ENCODE measurements around the gene MAN2A2. TPM values are rescaled to one million over a fixed set of nuclear protein-coding genes. Genes with fewer than 3 reads are reported as not detected.

Gene MAN2A2
- total and polyA plus RNA-seq, 9 of the 15 experiments (the other 6 are each of a cell fraction or from before 2014, with no cell fraction given) = 7.3 to 151 (median 43.4) TPM

DNA sequence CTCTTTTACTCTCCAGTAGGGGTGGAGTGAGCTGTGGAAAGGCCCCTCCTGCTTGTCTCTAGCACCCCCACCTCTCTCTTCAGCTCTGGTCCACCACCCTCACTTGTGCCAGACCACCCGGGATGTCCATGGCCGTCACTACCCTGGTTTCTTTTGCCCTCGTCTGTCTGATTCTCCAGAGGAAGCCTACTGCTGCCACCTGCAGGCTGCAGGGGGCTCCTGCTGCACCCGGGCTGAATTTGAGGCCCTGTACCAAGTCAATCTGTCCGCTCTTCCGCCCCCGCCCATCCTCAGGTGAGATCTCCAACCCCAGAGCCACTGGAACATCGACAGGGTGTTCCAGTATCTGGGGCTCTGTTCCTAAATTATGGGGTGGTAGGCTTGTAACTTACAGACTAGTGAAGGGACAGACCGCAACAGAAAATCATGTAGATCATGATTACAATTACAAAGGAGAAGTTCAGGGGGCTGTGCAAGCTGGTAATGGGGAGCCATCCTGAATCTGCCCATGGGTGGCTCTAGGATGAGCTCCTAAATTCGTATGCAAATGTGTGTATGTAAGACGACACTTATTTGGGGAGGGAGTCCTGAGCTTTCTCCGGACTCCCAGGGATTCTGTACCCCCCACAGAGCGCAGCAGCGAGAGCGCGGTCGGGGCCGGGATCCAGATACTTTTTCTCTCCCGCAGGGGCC lies 31.3 kb downstream of the MAN2A2 start (continued):
- TF ChIP-seq, protein P1, sequence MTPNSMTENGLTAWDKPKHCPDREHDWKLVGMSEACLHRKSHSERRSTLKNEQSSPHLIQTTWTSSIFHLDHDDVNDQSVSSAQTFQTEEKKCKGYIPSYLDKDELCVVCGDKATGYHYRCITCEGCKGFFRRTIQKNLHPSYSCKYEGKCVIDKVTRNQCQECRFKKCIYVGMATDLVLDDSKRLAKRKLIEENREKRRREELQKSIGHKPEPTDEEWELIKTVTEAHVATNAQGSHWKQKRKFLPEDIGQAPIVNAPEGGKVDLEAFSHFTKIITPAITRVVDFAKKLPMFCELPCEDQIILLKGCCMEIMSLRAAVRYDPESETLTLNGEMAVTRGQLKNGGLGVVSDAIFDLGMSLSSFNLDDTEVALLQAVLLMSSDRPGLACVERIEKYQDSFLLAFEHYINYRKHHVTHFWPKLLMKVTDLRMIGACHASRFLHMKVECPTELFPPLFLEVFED (CRISPR knock-in tag; conservative IDR thresholded peaks at IDR 0.05) = no peak
- TF ChIP-seq CC2D1A (IDR thresholded peaks at IDR 0.05) (0 out of 2 replicates have a peak, but pooled peaks have one; percentile 46), ZNF717 (CRISPR knock-in tag; IDR thresholded peaks at IDR 0.05) (no peak), SMARCA4 (IDR thresholded peaks at IDR 0.05) (0 out of 2 replicates have a peak, but pooled peaks have one; percentile 9), JUND (IDR thresholded peaks at IDR 0.05; ENCODE audit: borderline replicate concordance, low read depth, low read length) (peak; percentile 42; the same call in 1 of the 2 replicates), JUND (tag; IDR thresholded peaks at IDR 0.05; ENCODE audit: borderline replicate concordance, low read depth, low read length) (peak; percentile 28; the same call in 1 of the 3 replicates), RBM34 (IDR thresholded peaks at IDR 0.05; ENCODE audit: borderline replicate concordance, insufficient read depth, low read length) (no peak), FOXP1 (CRISPR knock-in tag; IDR thresholded peaks at IDR 0.05) (peak; percentile 94), ZNF143 (CRISPR knock-in tag; IDR thresholded peaks at IDR 0.05) (peak; percentile 26; the same call in 1 of the 2 replicates), EP400 (IDR thresholded peaks at IDR 0.05) (0 out of 2 replicates have a peak, but pooled peaks have one; percentile 1), ARID2 (IDR thresholded peaks at IDR 0.05) (no peak), C11orf30 (IDR thresholded peaks at IDR 0.05; ENCODE audit: low read depth) (no peak), ZNF695 (CRISPR knock-in tag; IDR thresholded peaks at IDR 0.05) (no peak), NCOR1 (IDR thresholded peaks at IDR 0.05) (no peak), SAP30 (IDR thresholded peaks at IDR 0.05; ENCODE audit: borderline replicate concordance, insufficient read depth, low read depth, low read length, poor library complexity, severe bottlenecking) (peak; percentile 24), LARP7 (IDR thresholded peaks at IDR 0.05) (no peak), ZBTB7A (IDR thresholded peaks at IDR 0.05; ENCODE audit: borderline replicate concordance, control insufficient read depth, low read depth, low read length) (no peak)
- TF ChIP-seq, protein P2, sequence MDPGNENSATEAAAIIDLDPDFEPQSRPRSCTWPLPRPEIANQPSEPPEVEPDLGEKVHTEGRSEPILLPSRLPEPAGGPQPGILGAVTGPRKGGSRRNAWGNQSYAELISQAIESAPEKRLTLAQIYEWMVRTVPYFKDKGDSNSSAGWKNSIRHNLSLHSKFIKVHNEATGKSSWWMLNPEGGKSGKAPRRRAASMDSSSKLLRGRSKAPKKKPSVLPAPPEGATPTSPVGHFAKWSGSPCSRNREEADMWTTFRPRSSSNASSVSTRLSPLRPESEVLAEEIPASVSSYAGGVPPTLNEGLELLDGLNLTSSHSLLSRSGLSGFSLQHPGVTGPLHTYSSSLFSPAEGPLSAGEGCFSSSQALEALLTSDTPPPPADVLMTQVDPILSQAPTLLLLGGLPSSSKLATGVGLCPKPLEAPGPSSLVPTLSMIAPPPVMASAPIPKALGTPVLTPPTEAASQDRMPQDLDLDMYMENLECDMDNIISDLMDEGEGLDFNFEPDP (CRISPR knock-in tag; IDR thresholded peaks at IDR 0.05) = no peak
- TF ChIP-seq, protein P3, sequence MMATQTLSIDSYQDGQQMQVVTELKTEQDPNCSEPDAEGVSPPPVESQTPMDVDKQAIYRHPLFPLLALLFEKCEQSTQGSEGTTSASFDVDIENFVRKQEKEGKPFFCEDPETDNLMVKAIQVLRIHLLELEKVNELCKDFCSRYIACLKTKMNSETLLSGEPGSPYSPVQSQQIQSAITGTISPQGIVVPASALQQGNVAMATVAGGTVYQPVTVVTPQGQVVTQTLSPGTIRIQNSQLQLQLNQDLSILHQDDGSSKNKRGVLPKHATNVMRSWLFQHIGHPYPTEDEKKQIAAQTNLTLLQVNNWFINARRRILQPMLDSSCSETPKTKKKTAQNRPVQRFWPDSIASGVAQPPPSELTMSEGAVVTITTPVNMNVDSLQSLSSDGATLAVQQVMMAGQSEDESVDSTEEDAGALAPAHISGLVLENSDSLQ (IDR thresholded peaks at IDR 0.05) = peak; percentile 55; the same call in 1 of the 2 replicates
- TF ChIP-seq, protein P4, sequence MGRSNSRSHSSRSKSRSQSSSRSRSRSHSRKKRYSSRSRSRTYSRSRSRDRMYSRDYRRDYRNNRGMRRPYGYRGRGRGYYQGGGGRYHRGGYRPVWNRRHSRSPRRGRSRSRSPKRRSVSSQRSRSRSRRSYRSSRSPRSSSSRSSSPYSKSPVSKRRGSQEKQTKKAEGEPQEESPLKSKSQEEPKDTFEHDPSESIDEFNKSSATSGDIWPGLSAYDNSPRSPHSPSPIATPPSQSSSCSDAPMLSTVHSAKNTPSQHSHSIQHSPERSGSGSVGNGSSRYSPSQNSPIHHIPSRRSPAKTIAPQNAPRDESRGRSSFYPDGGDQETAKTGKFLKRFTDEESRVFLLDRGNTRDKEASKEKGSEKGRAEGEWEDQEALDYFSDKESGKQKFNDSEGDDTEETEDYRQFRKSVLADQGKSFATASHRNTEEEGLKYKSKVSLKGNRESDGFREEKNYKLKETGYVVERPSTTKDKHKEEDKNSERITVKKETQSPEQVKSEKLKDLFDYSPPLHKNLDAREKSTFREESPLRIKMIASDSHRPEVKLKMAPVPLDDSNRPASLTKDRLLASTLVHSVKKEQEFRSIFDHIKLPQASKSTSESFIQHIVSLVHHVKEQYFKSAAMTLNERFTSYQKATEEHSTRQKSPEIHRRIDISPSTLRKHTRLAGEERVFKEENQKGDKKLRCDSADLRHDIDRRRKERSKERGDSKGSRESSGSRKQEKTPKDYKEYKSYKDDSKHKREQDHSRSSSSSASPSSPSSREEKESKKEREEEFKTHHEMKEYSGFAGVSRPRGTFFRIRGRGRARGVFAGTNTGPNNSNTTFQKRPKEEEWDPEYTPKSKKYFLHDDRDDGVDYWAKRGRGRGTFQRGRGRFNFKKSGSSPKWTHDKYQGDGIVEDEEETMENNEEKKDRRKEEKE (IDR thresholded peaks at IDR 0.05; ENCODE audit: borderline replicate concordance in 1 of 2, control insufficient read depth in 1 of 2, low read depth in 2 of 2, low read length in 1 of 2) = no peak
- TF ChIP-seq, protein P5, sequence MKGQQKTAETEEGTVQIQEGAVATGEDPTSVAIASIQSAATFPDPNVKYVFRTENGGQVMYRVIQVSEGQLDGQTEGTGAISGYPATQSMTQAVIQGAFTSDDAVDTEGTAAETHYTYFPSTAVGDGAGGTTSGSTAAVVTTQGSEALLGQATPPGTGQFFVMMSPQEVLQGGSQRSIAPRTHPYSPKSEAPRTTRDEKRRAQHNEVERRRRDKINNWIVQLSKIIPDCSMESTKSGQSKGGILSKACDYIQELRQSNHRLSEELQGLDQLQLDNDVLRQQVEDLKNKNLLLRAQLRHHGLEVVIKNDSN (CRISPR knock-in tag; IDR thresholded peaks at IDR 0.05) = 0 out of 2 replicates have a peak, but pooled peaks have one; percentile 7
